DMS53 treated with DMSO at 0.1 percent for 48 hours (cell line): ENCODE results near the gene AATF.

ENCODE experiments used
- DNase-seq: peaks from one replicate; lab custom pipeline; 2025; ENCODE audit not compliant: unreplicated experiment; lab: John Stamatoyannopoulos, UW

AATF gene

DNA sequence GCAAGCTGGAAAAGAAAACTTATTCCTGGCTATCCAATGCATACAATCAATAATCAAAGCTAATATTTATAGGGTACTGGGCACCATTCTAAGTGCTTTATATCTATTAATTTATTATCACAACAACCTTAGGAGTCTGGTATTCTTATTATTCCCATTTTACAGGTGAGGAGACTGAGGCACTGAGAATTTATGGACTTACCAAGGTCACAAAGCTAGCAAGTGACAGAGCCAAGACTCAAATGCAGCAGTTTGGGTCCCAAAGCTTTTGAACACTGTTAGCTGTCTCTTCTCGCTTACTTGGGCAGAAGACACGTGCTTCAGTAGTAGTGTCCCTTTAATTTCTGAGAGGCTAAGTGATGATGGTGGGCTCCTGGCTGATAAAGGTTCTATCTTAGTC, 152.6 kb downstream of the AATF start:
- no peak for DNase-seq

DNA sequence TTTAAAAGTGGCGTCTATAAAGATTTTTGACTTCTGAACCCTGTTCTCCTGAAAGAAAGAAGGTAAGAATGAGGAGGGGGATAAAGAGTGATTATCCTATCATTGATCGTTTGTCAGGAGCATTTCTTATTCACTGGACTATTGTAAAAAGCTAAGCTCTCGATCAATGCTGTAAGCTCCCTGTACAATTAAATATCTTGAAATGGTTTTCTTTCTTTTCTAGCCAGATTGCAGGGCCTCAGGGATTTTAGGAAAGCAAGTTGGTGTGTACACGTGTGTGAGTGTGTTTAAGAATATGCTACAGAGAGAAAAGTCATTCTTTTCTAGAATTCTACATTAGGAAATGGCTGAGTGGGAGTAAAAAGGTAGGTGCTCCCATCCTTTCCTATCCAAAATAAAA, 154.5 kb downstream of the AATF start:
- no peak for DNase-seq

DNA sequence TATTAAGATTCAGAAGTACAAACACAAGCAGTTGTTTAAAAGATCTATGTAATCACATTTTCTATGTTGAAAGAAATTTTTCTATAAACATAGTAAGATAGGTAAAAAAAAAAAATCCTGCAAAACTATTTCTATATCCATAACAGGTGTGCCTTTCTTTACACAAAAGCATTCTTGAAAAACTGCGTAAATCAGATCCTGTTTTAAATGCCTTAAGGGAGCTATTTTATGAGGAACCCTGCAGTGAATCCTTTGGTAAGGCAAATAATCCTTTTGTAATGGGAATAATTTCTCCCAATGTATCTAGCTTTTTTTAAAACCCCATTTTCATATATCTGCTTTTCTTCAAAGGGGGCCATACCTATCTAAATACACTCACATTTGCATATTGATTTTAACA, 157.3 kb downstream of the AATF start:
- no peak for DNase-seq
